Ovary (tissue), 3 donors: Measurements from ENCODE around the gene DNAH6.

Experiments
- POLR2A ChIP-seq: fragments of 450-650 bp; IDR thresholded peaks from one replicate; pipeline ENCODE4 v1.6.1; 2017; ENCODE audit warnings: antibody characterized with exemption, mild to moderate bottlenecking, moderate library complexity
- TF ChIP-seq, protein P1 (sequence below), 3 donors: fragments of 450-650 bp in 2 of 3; fragments of 200-600 bp in 1 of 3; IDR thresholded peaks; one replicate each; pipeline versions ENCODE4 v1.5.1 to v1.8.0; 2016 to 2022; ENCODE audit warnings: antibody characterized with exemption in 3 of 3, mild to moderate bottlenecking in 1 of 3
- donor health status: DM: no; HTN: no; CAD: no.

DNA sequence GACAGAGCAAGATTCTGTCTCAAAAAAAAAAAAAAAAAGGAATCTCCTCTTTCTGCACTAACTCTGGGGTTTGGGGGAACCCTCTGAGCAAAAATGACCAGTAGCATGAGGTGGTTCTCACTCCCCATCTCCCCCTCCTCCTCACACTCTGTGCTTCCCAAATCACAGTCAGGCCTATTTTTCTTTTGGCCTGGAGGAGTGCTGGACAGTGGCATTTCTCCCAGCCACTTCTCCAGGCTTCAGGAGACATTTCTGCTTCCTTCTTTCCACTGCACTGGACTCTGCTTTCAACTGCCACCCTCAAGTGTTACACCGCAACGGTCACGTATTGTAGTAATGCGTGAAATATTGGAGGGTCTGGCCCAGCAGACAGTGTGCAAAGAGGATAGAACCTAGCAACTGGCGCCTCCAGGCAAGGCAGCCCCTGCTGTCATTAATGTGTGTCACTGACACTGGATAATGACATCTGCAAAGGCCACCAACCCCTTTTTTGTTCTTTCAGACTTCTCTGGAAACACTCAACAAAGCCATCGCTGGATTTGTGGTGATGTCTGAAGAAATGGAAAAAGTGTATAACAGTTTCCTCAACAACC, 295.6 kb downstream of the DNAH6 start:
- no peak for TF ChIP-seq POLR2A
- TF ChIP-seq, protein P1, sequence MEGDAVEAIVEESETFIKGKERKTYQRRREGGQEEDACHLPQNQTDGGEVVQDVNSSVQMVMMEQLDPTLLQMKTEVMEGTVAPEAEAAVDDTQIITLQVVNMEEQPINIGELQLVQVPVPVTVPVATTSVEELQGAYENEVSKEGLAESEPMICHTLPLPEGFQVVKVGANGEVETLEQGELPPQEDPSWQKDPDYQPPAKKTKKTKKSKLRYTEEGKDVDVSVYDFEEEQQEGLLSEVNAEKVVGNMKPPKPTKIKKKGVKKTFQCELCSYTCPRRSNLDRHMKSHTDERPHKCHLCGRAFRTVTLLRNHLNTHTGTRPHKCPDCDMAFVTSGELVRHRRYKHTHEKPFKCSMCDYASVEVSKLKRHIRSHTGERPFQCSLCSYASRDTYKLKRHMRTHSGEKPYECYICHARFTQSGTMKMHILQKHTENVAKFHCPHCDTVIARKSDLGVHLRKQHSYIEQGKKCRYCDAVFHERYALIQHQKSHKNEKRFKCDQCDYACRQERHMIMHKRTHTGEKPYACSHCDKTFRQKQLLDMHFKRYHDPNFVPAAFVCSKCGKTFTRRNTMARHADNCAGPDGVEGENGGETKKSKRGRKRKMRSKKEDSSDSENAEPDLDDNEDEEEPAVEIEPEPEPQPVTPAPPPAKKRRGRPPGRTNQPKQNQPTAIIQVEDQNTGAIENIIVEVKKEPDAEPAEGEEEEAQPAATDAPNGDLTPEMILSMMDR (IDR thresholded peaks at IDR 0.05): no peak
